Stimulated activated CD8-positive, alpha-beta memory T cell treated with anti-CD3 and anti-CD28 coated beads, Interleukin-2, amount 100 ng/mL, for 1 hour (primary cell): Measurements from ENCODE around the gene OR5H1.
"Not testable (repeated sequence)": the region's sequence is repeated elsewhere in the genome, so short reads cannot be mapped to it uniquely, and the experiment has no call there.

Experiments
- DNase-seq, 2 donors: peaks; one replicate each; pipeline ENCODE4 v3.0.0-alpha.2; 2020; ENCODE audit warnings: low read depth in 2 of 2

OR5H1 gene

GRCh38 chr3:98130421-98130820 lies at the start of gene OR5H1:
TSS of gene OR5H1 (plus strand) at chr3:98130721. CDS start at chr3:98132698, 1,977 bp downstream.
- no peak for DNase-seq

- DNase-seq = no peak
These were observed 43.6 kb upstream of the OR5H1 start, which contains the start of gene OR5AC2 for GRCh38 chr3:98086873-98087272. TSS of gene OR5AC2 (plus strand) at chr3:98087173. CDS start at chr3:98087173, 0 bp downstream.

GRCh38 chr3:98095882-98096281 lies 34.6 kb upstream of the OR5H1 start:
- no peak for DNase-seq

GRCh38 chr3:98099848-98100247 lies 30.7 kb upstream of the OR5H1 start:
- no peak for DNase-seq

- no peak for DNase-seq
These were observed 22.4 kb upstream of the OR5H1 start for GRCh38 chr3:98108162-98108561.

- no peak for DNase-seq
These were observed 20.5 kb upstream of the OR5H1 start for GRCh38 chr3:98109807-98110549.

- DNase-seq = no peak
These were observed 20.0 kb upstream of the OR5H1 start for GRCh38 chr3:98110550-98110908.

GRCh38 chr3:98114264-98114663 lies 16.3 kb upstream of the OR5H1 start:
- DNase-seq = no peak

- DNase-seq = no peak
These were observed 14.8 kb upstream of the OR5H1 start for GRCh38 chr3:98115717-98116116.

GRCh38 chr3:98136631-98137030 lies 6.1 kb downstream of the OR5H1 start:
- no peak for DNase-seq

- DNase-seq = not testable (repeated sequence)
These were observed 7.5 kb downstream of the OR5H1 start for GRCh38 chr3:98137826-98138557.

- no peak for DNase-seq
These were observed 10.0 kb downstream of the OR5H1 start for GRCh38 chr3:98140531-98140930.

GRCh38 chr3:98147179-98147578 lies 16.7 kb downstream of the OR5H1 start, which contains the start of gene OR5H14:
TSS of gene OR5H14 (plus strand) at chr3:98147479. CDS start at chr3:98149386, 1,907 bp downstream.
- DNase-seq = no peak

GRCh38 chr3:98148751-98149150 lies 18.2 kb downstream of the OR5H1 start:
- DNase-seq = no peak

GRCh38 chr3:98149456-98149855 lies 18.9 kb downstream of the OR5H1 start:
- not testable (repeated sequence) for DNase-seq

GRCh38 chr3:98151241-98151640 lies 20.7 kb downstream of the OR5H1 start:
- no peak for DNase-seq

- no peak for DNase-seq
These were observed 35.9 kb downstream of the OR5H1 start, which contains the start of gene OR5H15 for GRCh38 chr3:98166396-98166795. TSS of gene OR5H15 (plus strand) at chr3:98166696. CDS start at chr3:98168700, 2,004 bp downstream.

- DNase-seq = no peak
These were observed 40.5 kb downstream of the OR5H1 start for GRCh38 chr3:98171071-98171470.

GRCh38 chr3:98172621-98173020 lies 42.1 kb downstream of the OR5H1 start:
- DNase-seq = no peak

GRCh38 chr3:98180319-98180890 lies 49.9 kb downstream of the OR5H1 start:
- no peak for DNase-seq

GRCh38 chr3:98182196-98182595 lies 51.7 kb downstream of the OR5H1 start:
- no peak for DNase-seq

GRCh38 chr3:98185180-98185579 lies 54.7 kb downstream of the OR5H1 start:
- no peak for DNase-seq
